ENCODE results near the gene OR5H1. TPM values are rescaled to one million over a fixed set of nuclear protein-coding genes. Genes with fewer than 3 reads are reported as not detected.
"Not testable (repeated sequence)": the region's sequence is repeated elsewhere in the genome, so short reads cannot be mapped to it uniquely, and the experiment has no call there.

Gene OR5H1
- total RNA-seq, 2 donors from 2014 or later: not detected

DNA sequence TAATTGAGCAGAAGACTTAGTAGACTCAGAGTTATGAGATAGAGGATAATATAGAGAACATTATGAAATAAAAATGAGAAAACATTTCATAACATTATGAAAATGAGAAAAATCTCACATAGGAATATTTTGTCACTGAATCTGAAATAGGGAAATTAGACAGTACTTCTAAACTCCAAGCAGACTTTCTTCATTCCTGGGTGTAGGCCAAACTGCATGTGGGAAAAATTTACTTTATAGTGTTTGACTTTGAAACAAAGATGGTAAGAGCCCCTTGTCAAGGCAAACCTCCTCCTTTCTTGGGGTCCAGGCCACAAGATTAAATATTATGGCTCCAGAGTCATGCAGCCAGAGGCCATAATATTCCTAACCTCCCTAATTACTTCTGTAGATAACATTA lies 10.0 kb downstream of the OR5H1 start:
- ATAC-seq (ENCODE audit: insufficient number of reproducible peaks, low FRiP score, low read depth) (no peak), DNase-seq (ENCODE audit: low spot score) (no peak)
- Histone ChIP-seq H3K9me3 (no peaks in the 10 kb centered on the region), H3K4me1 (ENCODE audit: control insufficient read depth in 1 of 2, low read depth in 2 of 2) (no peaks in the 10 kb centered on the region), H3K36me3 (no peaks in the 10 kb centered on the region), H3K4me3 (no peak overlapping the region), H3K27ac (no peak overlapping the region), H3K27me3 (replicated peaks; ENCODE audit: insufficient read depth) (no peaks in the 10 kb centered on the region)
- TF ChIP-seq, protein P1, sequence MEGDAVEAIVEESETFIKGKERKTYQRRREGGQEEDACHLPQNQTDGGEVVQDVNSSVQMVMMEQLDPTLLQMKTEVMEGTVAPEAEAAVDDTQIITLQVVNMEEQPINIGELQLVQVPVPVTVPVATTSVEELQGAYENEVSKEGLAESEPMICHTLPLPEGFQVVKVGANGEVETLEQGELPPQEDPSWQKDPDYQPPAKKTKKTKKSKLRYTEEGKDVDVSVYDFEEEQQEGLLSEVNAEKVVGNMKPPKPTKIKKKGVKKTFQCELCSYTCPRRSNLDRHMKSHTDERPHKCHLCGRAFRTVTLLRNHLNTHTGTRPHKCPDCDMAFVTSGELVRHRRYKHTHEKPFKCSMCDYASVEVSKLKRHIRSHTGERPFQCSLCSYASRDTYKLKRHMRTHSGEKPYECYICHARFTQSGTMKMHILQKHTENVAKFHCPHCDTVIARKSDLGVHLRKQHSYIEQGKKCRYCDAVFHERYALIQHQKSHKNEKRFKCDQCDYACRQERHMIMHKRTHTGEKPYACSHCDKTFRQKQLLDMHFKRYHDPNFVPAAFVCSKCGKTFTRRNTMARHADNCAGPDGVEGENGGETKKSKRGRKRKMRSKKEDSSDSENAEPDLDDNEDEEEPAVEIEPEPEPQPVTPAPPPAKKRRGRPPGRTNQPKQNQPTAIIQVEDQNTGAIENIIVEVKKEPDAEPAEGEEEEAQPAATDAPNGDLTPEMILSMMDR (IDR thresholded peaks at IDR 0.05): no peak

DNA sequence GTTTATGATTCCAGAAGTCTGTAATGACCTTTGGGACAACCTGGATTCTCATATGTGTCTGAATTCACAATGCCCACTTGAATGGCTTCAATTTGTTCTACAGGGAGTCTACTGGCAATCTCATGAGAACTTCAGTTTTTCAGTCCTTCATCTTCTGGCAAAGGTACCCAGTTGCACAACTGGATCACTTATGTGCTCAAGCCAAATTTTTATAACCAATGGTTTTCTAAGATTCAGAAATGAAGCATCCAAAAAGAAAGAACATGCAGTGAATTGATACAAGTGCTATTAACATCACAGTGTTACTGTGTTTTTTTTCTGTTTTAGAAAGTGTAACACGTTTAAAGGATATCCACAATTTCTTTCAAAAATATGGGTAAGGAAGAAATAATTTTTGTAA lies 16.7 kb downstream of the OR5H1 start, which contains the start of gene OR5H14:
Gene OR5H14 (plus strand): TSS at position 301 of the 400 bp plus-strand sequence. CDS start 1,907 bp downstream, outside the sequence.
- no peaks in the 10 kb centered on the region for H3K36me3 ChIP-seq
- H3K4me3 ChIP-seq: no peak within 1 kb of the TSS
- H3K9me3 ChIP-seq: no peaks in the 10 kb centered on the region
- H3K4me1 ChIP-seq (ENCODE audit: control insufficient read depth in 1 of 2, low read depth in 2 of 2): no peaks in the 10 kb centered on the region
- no peaks in the 10 kb centered on the region for H3K27me3 ChIP-seq (replicated peaks; ENCODE audit: insufficient read depth)
- no peak for ATAC-seq (ENCODE audit: insufficient number of reproducible peaks, low FRiP score, low read depth)
- TF ChIP-seq, protein P1 (IDR thresholded peaks at IDR 0.05): no peak
- DNase-seq (ENCODE audit: low spot score): no peak
- H3K27ac ChIP-seq: no peak within 1 kb of the TSS

DNA sequence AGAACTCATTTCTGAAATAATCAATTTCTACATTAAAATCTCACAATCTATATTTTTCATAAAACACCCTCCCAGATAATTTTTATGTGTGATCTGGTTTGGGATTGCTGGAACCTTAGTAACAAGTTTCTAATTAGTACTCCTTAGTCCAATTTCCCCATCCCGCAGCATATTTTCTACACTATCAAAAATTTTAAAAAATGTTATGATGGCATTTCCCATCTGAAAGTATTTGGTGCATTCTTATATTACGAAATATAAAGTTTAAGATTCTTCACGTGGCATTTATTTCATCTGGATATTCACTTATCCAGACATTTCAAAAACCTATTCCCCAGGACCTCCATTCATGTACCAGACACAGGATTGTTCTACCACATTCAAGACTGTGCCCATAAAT lies 18.2 kb downstream of the OR5H1 start:
- H3K27me3 ChIP-seq (replicated peaks; ENCODE audit: insufficient read depth): no peaks in the 10 kb centered on the region
- no peaks in the 10 kb centered on the region for H3K4me1 ChIP-seq (ENCODE audit: control insufficient read depth in 1 of 2, low read depth in 2 of 2)
- no peak overlapping the region for H3K4me3 ChIP-seq
- ATAC-seq (ENCODE audit: insufficient number of reproducible peaks, low FRiP score, low read depth) (no peak), DNase-seq (ENCODE audit: low spot score) (no peak)
- TF ChIP-seq, protein P1 (IDR thresholded peaks at IDR 0.05): no peak
- H3K9me3 ChIP-seq: no peaks in the 10 kb centered on the region
- H3K27ac ChIP-seq: no peak overlapping the region
- no peaks in the 10 kb centered on the region for H3K36me3 ChIP-seq

DNA sequence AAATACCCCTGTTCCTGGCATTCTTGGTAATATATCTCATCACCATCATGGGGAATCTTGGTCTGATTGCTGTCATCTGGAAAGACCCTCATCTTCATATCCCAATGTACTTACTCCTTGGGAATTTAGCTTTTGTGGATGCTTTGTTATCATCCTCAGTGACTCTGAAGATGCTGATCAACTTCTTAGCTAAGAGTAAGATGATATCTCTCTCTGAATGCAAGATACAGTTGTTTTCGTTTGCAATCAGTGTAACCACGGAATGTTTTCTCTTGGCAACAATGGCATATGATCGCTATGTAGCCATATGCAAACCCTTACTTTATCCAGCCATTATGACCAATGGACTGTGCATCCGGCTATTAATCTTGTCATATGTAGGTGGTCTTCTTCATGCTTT lies 18.9 kb downstream of the OR5H1 start:
- not testable (repeated sequence) for H3K9me3 ChIP-seq

DNA sequence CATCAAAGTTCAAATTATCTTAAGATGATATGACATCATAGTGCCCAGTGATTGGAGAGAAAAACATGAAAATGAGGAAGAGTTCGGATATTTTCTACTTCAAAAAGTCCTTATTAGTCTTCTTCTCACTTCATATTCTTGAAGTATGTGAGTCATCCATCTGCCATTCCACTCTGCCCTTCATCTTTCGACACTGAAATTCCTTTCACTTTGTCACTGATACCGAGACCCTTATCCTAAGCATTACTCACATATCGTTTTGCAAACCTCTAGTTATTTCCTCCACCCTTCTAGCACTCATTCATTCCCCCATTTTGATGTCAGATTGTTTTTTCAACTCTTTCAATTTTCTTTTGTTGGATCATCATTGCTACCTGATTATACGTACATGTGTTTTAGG lies 20.7 kb downstream of the OR5H1 start:
- DNase-seq (ENCODE audit: low spot score) (no peak), ATAC-seq (ENCODE audit: insufficient number of reproducible peaks, low FRiP score, low read depth) (no peak)
- H3K4me1 ChIP-seq (ENCODE audit: control insufficient read depth in 1 of 2, low read depth in 2 of 2): no peaks in the 10 kb centered on the region
- H3K9me3 ChIP-seq: no peaks in the 10 kb centered on the region
- H3K4me3 ChIP-seq: no peak overlapping the region
- TF ChIP-seq, protein P1 (IDR thresholded peaks at IDR 0.05): no peak
- no peaks in the 10 kb centered on the region for H3K27me3 ChIP-seq (replicated peaks; ENCODE audit: insufficient read depth)
- H3K27ac ChIP-seq: no peak overlapping the region
- H3K36me3 ChIP-seq: no peaks in the 10 kb centered on the region

More for the DNA sequence above, 18.9 kb downstream of the OR5H1 start:
- H3K36me3 ChIP-seq; H3K27ac ChIP-seq; H3K27me3 ChIP-seq (replicated peaks; ENCODE audit: insufficient read depth); H3K4me1 ChIP-seq (ENCODE audit: control insufficient read depth in 1 of 2, low read depth in 2 of 2); H3K4me3 ChIP-seq; ATAC-seq (ENCODE audit: insufficient number of reproducible peaks, low FRiP score, low read depth); DNase-seq (ENCODE audit: low spot score): not testable (repeated sequence)

DNA sequence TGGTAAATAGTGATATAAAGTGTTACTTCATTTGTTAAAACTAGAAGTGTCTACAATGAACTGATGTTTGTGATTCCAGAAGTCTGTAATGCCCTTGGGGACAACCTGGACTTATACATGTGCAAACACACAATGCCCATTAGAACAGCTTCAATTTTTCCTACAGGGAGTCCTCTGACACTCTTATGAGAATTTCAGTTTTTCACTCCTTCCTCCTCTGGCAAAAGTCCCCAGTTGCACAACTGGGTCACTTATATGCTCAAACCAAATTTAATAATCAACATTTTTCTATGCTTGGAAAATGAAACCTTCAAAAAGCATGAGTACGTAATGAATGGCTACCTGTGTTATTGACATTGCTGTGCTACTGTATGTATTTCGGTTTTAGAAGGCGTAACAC lies 35.9 kb downstream of the OR5H1 start, which contains the start of gene OR5H15:
Gene OR5H15 (plus strand): TSS at position 301 of the 400 bp plus-strand sequence. CDS start 2,004 bp downstream, outside the sequence.
- H3K9me3 ChIP-seq: no peaks in the 10 kb centered on the region
- no peaks in the 10 kb centered on the region for H3K27me3 ChIP-seq (replicated peaks; ENCODE audit: insufficient read depth)
- H3K36me3 ChIP-seq: no peaks in the 10 kb centered on the region
- no peak within 1 kb of the TSS for H3K4me3 ChIP-seq
- H3K4me1 ChIP-seq (ENCODE audit: control insufficient read depth in 1 of 2, low read depth in 2 of 2): no peaks in the 10 kb centered on the region
- no peak for DNase-seq (ENCODE audit: low spot score)
- TF ChIP-seq, protein P1 (IDR thresholded peaks at IDR 0.05): no peak
- ATAC-seq (ENCODE audit: insufficient number of reproducible peaks, low FRiP score, low read depth): no peak
- H3K27ac ChIP-seq: no peak within 1 kb of the TSS

Data from thoracic aorta (tissue), 2 donors.